ENCODE results near the gene HSD17B8.

The HSD17B8 gene

DNA sequence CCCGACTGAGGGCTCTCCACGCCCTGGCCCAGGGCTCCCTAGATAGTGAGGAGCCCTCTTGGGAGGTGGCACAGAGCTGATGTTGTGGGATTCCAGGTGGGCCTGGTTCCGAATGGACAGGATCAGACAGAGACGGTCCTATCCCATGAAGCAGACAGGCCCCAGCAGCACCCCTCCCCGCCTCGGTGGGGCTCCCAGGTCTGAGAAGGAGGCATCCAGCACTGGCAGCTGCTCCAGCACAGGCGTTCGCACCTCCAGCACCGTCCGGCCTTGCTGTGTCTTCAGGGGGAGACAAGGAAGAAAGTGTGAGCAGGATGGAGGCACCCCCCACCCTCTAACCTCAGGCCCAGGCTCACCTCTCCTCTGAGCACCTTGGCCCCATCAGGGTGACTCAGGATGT, 40.9 kb upstream of the HSD17B8 start:
- TF ChIP-seq GABPA (IDR thresholded peaks at IDR 0.05; ENCODE audit: low read depth): no peak
- TF ChIP-seq, protein P1, sequence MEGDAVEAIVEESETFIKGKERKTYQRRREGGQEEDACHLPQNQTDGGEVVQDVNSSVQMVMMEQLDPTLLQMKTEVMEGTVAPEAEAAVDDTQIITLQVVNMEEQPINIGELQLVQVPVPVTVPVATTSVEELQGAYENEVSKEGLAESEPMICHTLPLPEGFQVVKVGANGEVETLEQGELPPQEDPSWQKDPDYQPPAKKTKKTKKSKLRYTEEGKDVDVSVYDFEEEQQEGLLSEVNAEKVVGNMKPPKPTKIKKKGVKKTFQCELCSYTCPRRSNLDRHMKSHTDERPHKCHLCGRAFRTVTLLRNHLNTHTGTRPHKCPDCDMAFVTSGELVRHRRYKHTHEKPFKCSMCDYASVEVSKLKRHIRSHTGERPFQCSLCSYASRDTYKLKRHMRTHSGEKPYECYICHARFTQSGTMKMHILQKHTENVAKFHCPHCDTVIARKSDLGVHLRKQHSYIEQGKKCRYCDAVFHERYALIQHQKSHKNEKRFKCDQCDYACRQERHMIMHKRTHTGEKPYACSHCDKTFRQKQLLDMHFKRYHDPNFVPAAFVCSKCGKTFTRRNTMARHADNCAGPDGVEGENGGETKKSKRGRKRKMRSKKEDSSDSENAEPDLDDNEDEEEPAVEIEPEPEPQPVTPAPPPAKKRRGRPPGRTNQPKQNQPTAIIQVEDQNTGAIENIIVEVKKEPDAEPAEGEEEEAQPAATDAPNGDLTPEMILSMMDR (IDR thresholded peaks at IDR 0.05; ENCODE audit: insufficient read depth, low read length): no peak
- no peak for TF ChIP-seq POLR2AphosphoS5 (IDR thresholded peaks at IDR 0.05; ENCODE audit: low read depth)
- TF ChIP-seq, protein P2, sequence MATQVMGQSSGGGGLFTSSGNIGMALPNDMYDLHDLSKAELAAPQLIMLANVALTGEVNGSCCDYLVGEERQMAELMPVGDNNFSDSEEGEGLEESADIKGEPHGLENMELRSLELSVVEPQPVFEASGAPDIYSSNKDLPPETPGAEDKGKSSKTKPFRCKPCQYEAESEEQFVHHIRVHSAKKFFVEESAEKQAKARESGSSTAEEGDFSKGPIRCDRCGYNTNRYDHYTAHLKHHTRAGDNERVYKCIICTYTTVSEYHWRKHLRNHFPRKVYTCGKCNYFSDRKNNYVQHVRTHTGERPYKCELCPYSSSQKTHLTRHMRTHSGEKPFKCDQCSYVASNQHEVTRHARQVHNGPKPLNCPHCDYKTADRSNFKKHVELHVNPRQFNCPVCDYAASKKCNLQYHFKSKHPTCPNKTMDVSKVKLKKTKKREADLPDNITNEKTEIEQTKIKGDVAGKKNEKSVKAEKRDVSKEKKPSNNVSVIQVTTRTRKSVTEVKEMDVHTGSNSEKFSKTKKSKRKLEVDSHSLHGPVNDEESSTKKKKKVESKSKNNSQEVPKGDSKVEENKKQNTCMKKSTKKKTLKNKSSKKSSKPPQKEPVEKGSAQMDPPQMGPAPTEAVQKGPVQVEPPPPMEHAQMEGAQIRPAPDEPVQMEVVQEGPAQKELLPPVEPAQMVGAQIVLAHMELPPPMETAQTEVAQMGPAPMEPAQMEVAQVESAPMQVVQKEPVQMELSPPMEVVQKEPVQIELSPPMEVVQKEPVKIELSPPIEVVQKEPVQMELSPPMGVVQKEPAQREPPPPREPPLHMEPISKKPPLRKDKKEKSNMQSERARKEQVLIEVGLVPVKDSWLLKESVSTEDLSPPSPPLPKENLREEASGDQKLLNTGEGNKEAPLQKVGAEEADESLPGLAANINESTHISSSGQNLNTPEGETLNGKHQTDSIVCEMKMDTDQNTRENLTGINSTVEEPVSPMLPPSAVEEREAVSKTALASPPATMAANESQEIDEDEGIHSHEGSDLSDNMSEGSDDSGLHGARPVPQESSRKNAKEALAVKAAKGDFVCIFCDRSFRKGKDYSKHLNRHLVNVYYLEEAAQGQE (IDR thresholded peaks at IDR 0.05; ENCODE audit: insufficient replicate concordance, low read depth): no peak
- no peak for TF ChIP-seq SPI1 (IDR thresholded peaks at IDR 0.05; ENCODE audit: borderline replicate concordance, low read depth)
- no peaks in the 10 kb centered on the region for H3K27me3 ChIP-seq (ENCODE audit: insufficient read depth, poor library complexity, severe bottlenecking)
- no peak overlapping the region for H3K4me3 ChIP-seq (replicated peaks; ENCODE audit: insufficient read depth, low read length)
- no peak overlapping the region for H3K27ac ChIP-seq (replicated peaks)
- no peak for DNase-seq (ENCODE audit: low read depth in 1 of 2, low spot score in 1 of 2)

DNA sequence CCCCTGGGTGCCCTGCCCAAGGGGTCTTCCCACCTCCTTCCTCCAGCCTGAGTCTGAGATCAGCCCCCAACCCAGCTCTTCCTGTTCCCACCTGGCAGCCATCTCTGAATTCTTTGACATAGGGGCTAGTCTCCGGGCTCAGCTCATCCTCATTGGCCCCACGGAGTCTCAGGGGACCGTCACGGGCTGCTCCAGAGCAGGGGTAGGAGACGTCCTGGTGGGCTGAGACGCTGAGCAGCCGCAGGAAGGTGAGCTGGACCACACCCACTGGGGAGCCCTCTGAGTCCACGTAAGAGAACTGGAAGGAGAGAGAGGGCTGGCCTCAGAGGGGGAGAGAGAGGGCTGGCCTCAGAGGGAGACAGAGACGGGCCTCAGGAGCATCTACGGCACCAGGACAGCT, 40.3 kb upstream of the HSD17B8 start:
- TF ChIP-seq SPI1 (IDR thresholded peaks at IDR 0.05; ENCODE audit: borderline replicate concordance, low read depth): no peak
- TF ChIP-seq, protein P1 (IDR thresholded peaks at IDR 0.05; ENCODE audit: insufficient read depth, low read length): no peak
- TF ChIP-seq, protein P2 (IDR thresholded peaks at IDR 0.05; ENCODE audit: insufficient replicate concordance, low read depth): no peak
- no peak for TF ChIP-seq GABPA (IDR thresholded peaks at IDR 0.05; ENCODE audit: low read depth)
- TF ChIP-seq POLR2AphosphoS5 (IDR thresholded peaks at IDR 0.05; ENCODE audit: low read depth): no peak
- Histone ChIP-seq H3K27me3 (ENCODE audit: insufficient read depth, poor library complexity, severe bottlenecking) (no peaks in the 10 kb centered on the region), H3K4me3 (replicated peaks; ENCODE audit: insufficient read depth, low read length) (no peak overlapping the region), H3K27ac (replicated peaks) (no peak overlapping the region)
- no peak for DNase-seq (ENCODE audit: low read depth in 1 of 2, low spot score in 1 of 2)

DNA sequence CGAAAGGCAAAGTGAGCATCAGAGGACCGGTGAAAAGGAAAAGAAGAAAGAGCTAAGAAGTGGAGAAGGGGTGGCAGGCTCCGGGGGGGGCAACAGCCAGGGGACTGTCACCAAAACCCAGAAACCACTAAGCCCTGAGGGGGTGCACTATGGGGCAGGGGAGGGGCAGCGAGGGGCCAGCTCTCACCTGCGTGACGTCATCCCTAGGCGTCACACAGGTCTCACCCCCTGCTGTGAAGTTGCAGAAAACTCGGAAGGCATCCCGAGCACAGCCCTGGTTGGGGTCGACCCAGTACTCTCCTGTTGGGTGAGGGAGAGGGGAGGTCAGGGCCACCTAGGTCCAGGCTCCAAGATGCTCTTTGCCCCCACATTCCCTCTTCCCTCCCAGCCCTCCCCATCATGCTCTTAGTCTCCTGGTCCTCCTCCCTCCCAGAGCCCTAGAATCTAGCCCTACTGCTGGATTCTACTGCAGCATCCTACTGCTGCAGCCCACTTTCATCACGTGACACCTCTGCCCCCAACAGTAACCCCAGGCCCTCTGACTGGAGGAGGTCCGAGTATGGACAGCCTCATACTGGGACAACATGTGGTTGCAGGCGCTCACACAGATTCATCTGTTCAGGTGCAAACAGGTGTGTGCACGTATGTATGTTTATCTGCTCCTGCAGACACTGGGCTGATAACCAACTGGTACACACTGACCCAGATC, 39.6 kb upstream of the HSD17B8 start:
- Histone ChIP-seq H3K27ac (replicated peaks) (no peak overlapping the region), H3K27me3 (ENCODE audit: insufficient read depth, poor library complexity, severe bottlenecking) (no peaks in the 10 kb centered on the region), H3K4me3 (replicated peaks; ENCODE audit: insufficient read depth, low read length) (no peak overlapping the region)
- DNase-seq (ENCODE audit: low read depth in 1 of 2, low spot score in 1 of 2): no peak
- TF ChIP-seq, protein P1 (IDR thresholded peaks at IDR 0.05; ENCODE audit: insufficient read depth, low read length): no peak
- TF ChIP-seq POLR2AphosphoS5 (IDR thresholded peaks at IDR 0.05; ENCODE audit: low read depth) (no peak), SPI1 (IDR thresholded peaks at IDR 0.05; ENCODE audit: borderline replicate concordance, low read depth) (no peak), GABPA (IDR thresholded peaks at IDR 0.05; ENCODE audit: low read depth) (no peak)
- TF ChIP-seq, protein P2 (IDR thresholded peaks at IDR 0.05; ENCODE audit: insufficient replicate concordance, low read depth): no peak
